ENCODE data around the gene RTN4R.

DNA sequence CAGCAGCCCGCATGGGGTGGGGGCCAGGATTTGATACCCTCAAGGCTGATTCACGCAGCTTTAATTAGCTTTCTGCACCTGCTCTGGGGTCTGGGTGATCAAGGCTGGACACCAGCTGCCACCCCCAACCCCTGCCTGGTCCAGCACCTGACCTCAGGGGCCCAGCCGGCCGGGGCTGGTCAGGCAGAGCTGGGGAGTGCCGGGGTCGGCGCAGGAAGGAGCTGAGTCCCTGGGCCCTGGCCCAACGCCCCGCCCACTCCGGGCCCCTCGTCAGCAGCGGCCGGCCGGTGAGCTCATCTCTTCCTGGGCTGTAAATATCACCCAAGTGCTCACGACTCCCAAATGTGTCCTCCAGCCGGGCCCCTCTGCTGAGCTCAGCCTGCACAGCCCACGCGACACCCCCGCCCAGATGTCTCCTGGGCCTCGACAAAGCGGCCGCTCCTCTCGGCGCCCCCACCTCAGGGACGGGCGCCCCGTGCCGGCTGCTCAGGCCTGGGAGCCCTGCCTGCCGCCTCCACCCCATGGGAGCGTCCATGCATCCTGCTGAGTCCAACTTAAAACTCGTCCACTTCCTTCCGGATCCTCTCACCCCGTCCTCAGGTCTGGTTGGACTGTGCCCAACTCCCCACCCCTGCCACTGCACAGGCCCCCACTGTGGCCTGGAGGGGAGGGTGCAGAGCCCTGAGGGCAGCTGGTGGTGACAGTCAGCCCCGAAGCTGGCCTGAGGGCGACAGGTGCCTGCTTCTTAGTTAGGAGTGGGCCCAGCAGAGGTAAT is 29.0 kb downstream of the RTN4R start:
- TF ChIP-seq SIN3A (IDR thresholded peaks at IDR 0.05; ENCODE audit: borderline replicate concordance, insufficient read depth, low read length) (no peak), FOXP2 (optimal IDR thresholded peaks at IDR 0.05; ENCODE audit: borderline replicate concordance, extremely low read depth, extremely low read length, insufficient read depth) (no peak), POLR2AphosphoS5 (IDR thresholded peaks at IDR 0.05; ENCODE audit: low read depth, low read length) (no peak), TAF1 (IDR thresholded peaks at IDR 0.05; ENCODE audit: borderline replicate concordance, insufficient read depth, low read length) (no peak)
- TF ChIP-seq, protein P1, sequence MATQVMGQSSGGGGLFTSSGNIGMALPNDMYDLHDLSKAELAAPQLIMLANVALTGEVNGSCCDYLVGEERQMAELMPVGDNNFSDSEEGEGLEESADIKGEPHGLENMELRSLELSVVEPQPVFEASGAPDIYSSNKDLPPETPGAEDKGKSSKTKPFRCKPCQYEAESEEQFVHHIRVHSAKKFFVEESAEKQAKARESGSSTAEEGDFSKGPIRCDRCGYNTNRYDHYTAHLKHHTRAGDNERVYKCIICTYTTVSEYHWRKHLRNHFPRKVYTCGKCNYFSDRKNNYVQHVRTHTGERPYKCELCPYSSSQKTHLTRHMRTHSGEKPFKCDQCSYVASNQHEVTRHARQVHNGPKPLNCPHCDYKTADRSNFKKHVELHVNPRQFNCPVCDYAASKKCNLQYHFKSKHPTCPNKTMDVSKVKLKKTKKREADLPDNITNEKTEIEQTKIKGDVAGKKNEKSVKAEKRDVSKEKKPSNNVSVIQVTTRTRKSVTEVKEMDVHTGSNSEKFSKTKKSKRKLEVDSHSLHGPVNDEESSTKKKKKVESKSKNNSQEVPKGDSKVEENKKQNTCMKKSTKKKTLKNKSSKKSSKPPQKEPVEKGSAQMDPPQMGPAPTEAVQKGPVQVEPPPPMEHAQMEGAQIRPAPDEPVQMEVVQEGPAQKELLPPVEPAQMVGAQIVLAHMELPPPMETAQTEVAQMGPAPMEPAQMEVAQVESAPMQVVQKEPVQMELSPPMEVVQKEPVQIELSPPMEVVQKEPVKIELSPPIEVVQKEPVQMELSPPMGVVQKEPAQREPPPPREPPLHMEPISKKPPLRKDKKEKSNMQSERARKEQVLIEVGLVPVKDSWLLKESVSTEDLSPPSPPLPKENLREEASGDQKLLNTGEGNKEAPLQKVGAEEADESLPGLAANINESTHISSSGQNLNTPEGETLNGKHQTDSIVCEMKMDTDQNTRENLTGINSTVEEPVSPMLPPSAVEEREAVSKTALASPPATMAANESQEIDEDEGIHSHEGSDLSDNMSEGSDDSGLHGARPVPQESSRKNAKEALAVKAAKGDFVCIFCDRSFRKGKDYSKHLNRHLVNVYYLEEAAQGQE (IDR thresholded peaks at IDR 0.05; ENCODE audit: insufficient read depth in 1 of 2, low read depth in 2 of 2, low read length in 2 of 2): no peak

All from PFSK-1 (cell line).